Liver (tissue), 9 donors: ENCODE results near the gene IGF2BP2. TPM values are rescaled to one million over a fixed set of nuclear protein-coding genes. Genes with fewer than 3 reads are reported as not detected.

ENCODE experiments used
- DNase-seq: peaks from one replicate; pipeline ENCODE4 v3.0.0-alpha.2; 2017; ENCODE audit warnings: low spot score
- H3K27ac ChIP-seq, 2 donors: one replicate each; pipeline ENCODE4 v1.7.0; 2013; ENCODE audit warnings: inconsistent platforms in 2 of 2, low read length in 2 of 2, control low read depth in 1 of 2, low read depth in 1 of 2, mild to moderate bottlenecking in 1 of 2
- H3K27me3 ChIP-seq, 4 donors: one replicate each; pipeline versions ENCODE4 v1.6.1 to v1.7.0; 2013; ENCODE audit warnings: low read length in 3 of 4, inconsistent platforms in 1 of 4, mild to moderate bottlenecking in 1 of 4, moderate library complexity in 1 of 4; ENCODE audit not compliant: control insufficient read depth in 4 of 4, insufficient read depth in 4 of 4
- H3K36me3 ChIP-seq, 4 donors: one replicate each; pipeline versions ENCODE4 v1.6.1 to v1.7.0; 2013; ENCODE audit warnings: low read length in 3 of 4, mild to moderate bottlenecking in 3 of 4, low read depth in 1 of 4, moderate library complexity in 1 of 4; ENCODE audit not compliant: control insufficient read depth in 4 of 4, insufficient read depth in 3 of 4
- H3K4me1 ChIP-seq, 4 donors: one replicate each; pipeline versions ENCODE4 v1.6.1 to v1.7.0; 2013; ENCODE audit warnings: low read length in 3 of 4, mild to moderate bottlenecking in 3 of 4, moderate library complexity in 1 of 4; ENCODE audit not compliant: control insufficient read depth in 4 of 4, insufficient read depth in 4 of 4
- H3K4me3 ChIP-seq, 3 donors: one replicate each; pipeline versions ENCODE4 v1.6.1 to v1.7.0; 2013; ENCODE audit warnings: low read length in 3 of 3, control low read depth in 1 of 3, low read depth in 1 of 3, mild to moderate bottlenecking in 1 of 3
- H3K9ac ChIP-seq, 2 donors: one replicate each; pipeline ENCODE4 v1.7.0; 2013; ENCODE audit warnings: low read length in 2 of 2, mild to moderate bottlenecking in 2 of 2, moderate library complexity in 2 of 2, control low read depth in 1 of 2, low read depth in 1 of 2
- H3K9me3 ChIP-seq, 4 donors: one replicate each; pipeline versions ENCODE4 v1.6.1 to v1.7.0; 2013; ENCODE audit warnings: low read length in 3 of 4; ENCODE audit not compliant: control insufficient read depth in 4 of 4
- ATF3 ChIP-seq: IDR thresholded peaks from 2 replicates; pipeline ENCODE4 v1.6.1; 2016; ENCODE audit warnings: antibody characterized with exemption
- CTCF ChIP-seq: fragments of 150-350 bp; IDR thresholded peaks from 2 replicates; pipeline ENCODE4 v1.5.1; 2017; ENCODE audit warnings: improper control_type of control experiment, low read depth, low read length; ENCODE audit not compliant: missing input control
- EGR1 ChIP-seq, 2 donors: IDR thresholded peaks; 2 replicates each; pipeline ENCODE4 v1.6.1; 2016 to 2018; ENCODE audit warnings: antibody characterized with exemption in 2 of 2, low read depth in 2 of 2
- FOXA1 ChIP-seq: IDR thresholded peaks from 2 replicates; pipeline ENCODE4 v1.6.1; 2016; ENCODE audit warnings: antibody characterized with exemption
- FOXA2 ChIP-seq: IDR thresholded peaks from 2 replicates; pipeline ENCODE4 v1.6.1; 2016; ENCODE audit warnings: antibody characterized with exemption
- HNF4A ChIP-seq, 2 donors: conservative IDR thresholded peaks; 2 replicates each; pipeline ENCODE4 v1.6.1; 2016; ENCODE audit warnings: antibody characterized with exemption in 2 of 2, mild to moderate bottlenecking in 2 of 2
- HNF4G ChIP-seq: IDR thresholded peaks from 2 replicates; pipeline ENCODE4 v1.6.1; 2016; ENCODE audit warnings: antibody characterized with exemption
- JUND ChIP-seq, 2 donors: IDR thresholded peaks; 2 replicates each; pipeline ENCODE4 v1.6.1; 2016; ENCODE audit warnings: antibody characterized with exemption in 2 of 2
- MAX ChIP-seq: IDR thresholded peaks from 2 replicates; pipeline ENCODE4 v1.6.1; 2016; ENCODE audit warnings: antibody characterized with exemption
- NR2F2 ChIP-seq: IDR thresholded peaks from 2 replicates; pipeline ENCODE4 v1.6.1; 2016; ENCODE audit warnings: antibody characterized with exemption
- RAD21 ChIP-seq, 2 donors: IDR thresholded peaks; 2 replicates each; pipeline ENCODE4 v1.6.1; 2016; ENCODE audit warnings: antibody characterized with exemption in 2 of 2, mild to moderate bottlenecking in 2 of 2
- REST ChIP-seq: IDR thresholded peaks from 2 replicates; pipeline ENCODE4 v1.6.1; 2016; ENCODE audit warnings: antibody characterized with exemption, mild to moderate bottlenecking
- RXRA ChIP-seq, 2 donors: IDR thresholded peaks; 2 replicates each; pipeline ENCODE4 v1.6.1; 2017 to 2018; ENCODE audit warnings: antibody characterized with exemption in 2 of 2, mild to moderate bottlenecking in 1 of 2
- SP1 ChIP-seq: IDR thresholded peaks from 2 replicates; pipeline ENCODE4 v1.6.1; 2018; ENCODE audit warnings: antibody characterized with exemption, mild to moderate bottlenecking
- TAF1 ChIP-seq: conservative IDR thresholded peaks from 2 replicates; pipeline ENCODE4 v1.6.1; 2016; ENCODE audit warnings: antibody characterized with exemption, mild to moderate bottlenecking
- YY1 ChIP-seq: IDR thresholded peaks from 2 replicates; pipeline ENCODE4 v1.6.1; 2016; ENCODE audit warnings: antibody characterized with exemption, mild to moderate bottlenecking
- ZBTB33 ChIP-seq: IDR thresholded peaks from 2 replicates; pipeline ENCODE4 v1.6.1; 2016; ENCODE audit warnings: antibody characterized with exemption
- WGBS: extraction: QIAGEN DNeasy Blood & Tissue Kit; methylation state at CpG from one replicate; pipeline ENCODE4 v1.1.7; 2013; 5-methylcytosine and 5-hydroxymethylcytosine counted together
- polyA plus RNA-seq, 2 donors: library from polyadenylated mRNA; stranded (reverse) in 1 of 2; unstranded in 1 of 2; fragments of 200-250 nt in 1 of 2; fragments of >200 nt in 1 of 2; fragmentation: Nextera tagmentation in 1 of 2; extraction: Ambion mirVana in 1 of 2; gene quantifications; one replicate each; pipeline versions ENCODE4 v1.2.1 to v1.2.3, GENCODE V29; 2013 to 2015
- total RNA-seq, 2 donors: library from RNA; depleted of rRNA; stranded (reverse); fragments of >200 nt; gene quantifications; one replicate each; pipeline ENCODE4 v1.2.3, GENCODE V29; 2014
- donor health status: healthy.
- donor health status: healthy.
- donor health status: healthy.
- donor health status: healthy.
- donor health status: healthy.

The IGF2BP2 gene
- total and polyA plus RNA-seq, 4 donors = 0.67 to 35.0 (median 1.7) TPM

DNA sequence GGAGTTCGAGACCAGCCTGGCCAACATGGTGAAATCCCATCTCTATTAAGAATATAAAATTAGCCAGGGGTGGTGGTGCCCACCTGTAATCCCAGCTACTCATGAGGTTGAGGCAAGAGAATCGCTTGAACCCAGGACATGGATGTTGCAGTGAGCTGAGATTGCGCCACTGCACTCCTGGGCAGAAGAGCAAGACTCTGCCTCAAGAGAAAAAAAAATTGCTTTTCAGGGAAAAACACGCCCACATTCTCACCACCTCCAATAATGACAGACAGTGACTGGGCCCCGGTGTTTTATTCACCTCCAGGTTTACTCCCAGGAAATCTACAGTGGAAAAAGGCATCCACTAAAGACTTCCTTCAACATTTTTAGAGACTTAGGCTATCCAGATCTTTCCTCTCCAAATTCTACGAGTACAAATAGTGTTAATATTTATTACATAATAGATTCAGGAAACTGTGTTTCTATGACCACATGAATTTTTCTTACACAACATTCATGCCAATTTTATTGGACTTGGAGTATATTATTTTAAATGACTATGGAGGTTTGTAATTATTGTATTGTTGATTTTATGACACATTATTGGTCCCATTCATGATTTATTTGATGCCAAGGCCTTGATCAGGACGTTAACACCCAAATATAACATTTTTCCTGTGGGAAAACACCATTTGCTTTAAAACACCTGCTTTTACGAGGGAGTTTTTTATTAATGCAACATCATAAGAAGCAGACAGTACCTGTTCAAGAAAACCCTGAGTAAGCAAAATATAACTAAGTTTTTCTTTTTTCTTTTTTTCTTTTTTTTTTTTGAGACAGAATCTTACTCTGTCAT, 26.6 kb downstream of the IGF2BP2 start:
- DNase-seq = no peak
- H3K36me3 ChIP-seq = no peaks in the 10 kb centered on the region

GRCh38 chr3:185797108-185797881, 27.5 kb downstream of the IGF2BP2 start:
- H3K4me1 ChIP-seq = peaks cover 0 to 2% (median 0%) of the 10 kb centered on the region in 4 donors
- H3K27me3 ChIP-seq = no peaks in the 10 kb centered on the region
- no peaks in the 10 kb centered on the region for H3K36me3 ChIP-seq
- H3K4me3 ChIP-seq = no peak overlapping the region
- DNase-seq = no peak
- no peaks in the 10 kb centered on the region for H3K9me3 ChIP-seq
- 79% methylated on average over 8 of the region's 8 CpGs for WGBS
- H3K27ac ChIP-seq = no peak overlapping the region
- H3K9ac ChIP-seq = no peak overlapping the region
- TF ChIP-seq RXRA (IDR thresholded peaks at IDR 0.05) (no peak), NR2F2 (no peak), RAD21 (IDR thresholded peaks at IDR 0.05) (no peak), TAF1 (no peak), EGR1 (IDR thresholded peaks at IDR 0.05; ENCODE audit: low read depth in 2 of 2) (no peak), REST (no peak), FOXA2 (no peak), YY1 (no peak), MAX (no peak), HNF4G (no peak), SP1 (no peak), ZBTB33 (no peak), ATF3 (no peak), HNF4A (conservative IDR thresholded peaks at IDR 0.05) (no peak), CTCF (no peak), FOXA1 (no peak), JUND (IDR thresholded peaks at IDR 0.05) (no peak)

More for the DNA sequence above, 26.6 kb downstream of the IGF2BP2 start:
- no peak overlapping the region for H3K9ac ChIP-seq
- no peak overlapping the region for H3K27ac ChIP-seq
- peaks cover 0 to 2% (median 0%) of the 10 kb centered on the region in 4 donors for H3K4me1 ChIP-seq
- no peak overlapping the region for H3K4me3 ChIP-seq
- H3K27me3 ChIP-seq = no peaks in the 10 kb centered on the region
- H3K9me3 ChIP-seq = no peaks in the 10 kb centered on the region
- TF ChIP-seq YY1 (no peak), JUND (IDR thresholded peaks at IDR 0.05) (no peak), CTCF (no peak), HNF4A (conservative IDR thresholded peaks at IDR 0.05) (no peak), EGR1 (IDR thresholded peaks at IDR 0.05; ENCODE audit: low read depth in 2 of 2) (no peak)
- WGBS = 84% methylated on average over 8 of the region's 8 CpGs
